Nephron (organoid): ENCODE measurements around the gene AGPAT3.

ENCODE experiments used
- H3K27ac Mint-ChIP-seq, 3 experiments: 2 replicates each; pipeline ENCODE4 v1.8.0; 2020; ENCODE audit warnings: mixed read lengths in 3 of 3, mild to moderate bottlenecking in 2 of 3, moderate library complexity in 1 of 3
- H3K27me3 Mint-ChIP-seq: 2 replicates; pipeline ENCODE4 v1.8.0; 2021; ENCODE audit warnings: low read depth, mild to moderate bottlenecking, moderate library complexity, mixed read lengths
- H3K36me3 Mint-ChIP-seq: 2 replicates; pipeline ENCODE4 v1.8.0; 2020; ENCODE audit warnings: low read depth, mixed read lengths
- H3K4me1 Mint-ChIP-seq: 2 replicates; pipeline ENCODE4 v1.8.0; 2020; ENCODE audit warnings: mixed read lengths
- H3K4me3 Mint-ChIP-seq, 3 experiments: 2 replicates each; pipeline ENCODE4 v1.8.0; 2020; ENCODE audit warnings: mild to moderate bottlenecking in 3 of 3, mixed read lengths in 3 of 3, moderate library complexity in 2 of 3
- H3K9me3 Mint-ChIP-seq: 2 replicates; pipeline ENCODE4 v1.8.0; 2020; ENCODE audit warnings: mixed read lengths
- CTCF ChIP-seq, 3 experiments: fragments of 200-600 bp; sonication (generic); IDR thresholded peaks; one replicate each; pipeline ENCODE4 v1.5.0; 2021; ENCODE audit warnings: antibody characterized with exemption in 3 of 3; ENCODE audit not compliant: unreplicated experiment in 3 of 3

The AGPAT3 gene

DNA sequence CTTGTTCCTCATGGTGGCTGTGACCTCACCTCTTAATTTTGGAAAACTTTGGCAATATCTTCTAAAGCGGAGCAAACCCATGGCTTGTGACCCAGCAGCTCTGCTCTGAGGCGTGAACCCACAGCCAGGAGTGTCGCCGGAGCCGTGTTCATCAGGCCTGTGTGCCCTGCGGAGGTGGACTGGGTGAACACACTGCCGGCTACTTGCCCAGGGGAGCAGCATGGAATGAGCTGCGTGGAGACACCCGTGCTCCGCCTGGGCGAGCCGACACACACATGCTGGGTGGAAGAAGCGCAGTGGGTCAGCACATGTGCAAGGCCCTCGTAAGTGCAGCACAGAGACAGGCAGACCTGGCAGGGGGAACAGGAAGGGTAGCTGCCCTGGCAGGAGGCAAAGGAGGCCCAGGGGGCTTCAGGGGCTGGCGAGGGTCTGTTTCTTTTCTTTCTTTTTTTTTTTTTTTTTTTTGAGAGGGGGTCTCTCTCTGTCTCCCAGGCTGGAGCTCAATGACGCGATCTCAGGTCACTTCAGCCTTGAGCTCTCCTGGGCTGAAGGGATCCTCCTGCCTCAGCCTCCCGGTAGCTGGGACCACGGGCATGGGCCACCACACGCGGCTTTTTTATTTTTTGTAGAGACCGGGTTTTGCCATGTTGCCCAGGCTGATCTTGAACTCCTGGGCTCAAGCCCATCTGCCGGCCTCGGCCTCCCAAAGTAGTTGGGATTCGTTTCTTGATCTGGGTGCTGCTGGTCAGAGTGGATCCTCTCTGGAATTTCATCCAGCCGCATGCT, 41.8 kb downstream of the AGPAT3 start:
- H3K4me1 Mint-ChIP-seq: peaks cover 33% of the 10 kb centered on the region
- no peak overlapping the region for H3K27ac Mint-ChIP-seq
- H3K4me3 Mint-ChIP-seq: no peak overlapping the region
- H3K9me3 Mint-ChIP-seq: no peaks in the 10 kb centered on the region
- peaks cover 26% of the 10 kb centered on the region for H3K36me3 Mint-ChIP-seq
- no peaks in the 10 kb centered on the region for H3K27me3 Mint-ChIP-seq
- no peak for TF ChIP-seq CTCF (IDR thresholded peaks at IDR 0.05; ENCODE audit: unreplicated experiment in 3 of 3)

DNA sequence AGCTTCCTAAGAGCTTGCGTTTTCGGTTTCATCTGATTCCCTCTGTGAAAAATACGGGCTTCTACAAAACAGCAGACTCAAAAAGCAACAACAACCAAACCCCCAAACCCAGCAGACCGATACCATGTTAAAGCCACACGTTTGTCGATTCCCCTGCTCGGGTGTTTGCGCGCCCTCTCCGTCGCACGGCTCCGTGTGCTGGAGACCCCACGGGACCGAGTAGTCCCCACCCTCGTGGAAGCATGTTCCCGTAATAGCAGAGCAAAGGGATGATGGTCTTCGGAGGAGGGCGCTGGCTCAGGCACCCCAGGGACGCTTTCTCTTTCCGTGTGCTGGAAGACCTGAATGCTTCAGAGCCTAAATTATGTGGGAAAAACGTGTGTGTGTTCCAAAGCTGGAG, 42.7 kb downstream of the AGPAT3 start:
- Mint-ChIP-seq H3K27ac (peak overlapping the region in 1 of 3 experiments; percentile 75), H3K27me3 (no peaks in the 10 kb centered on the region), H3K4me3 (no peak overlapping the region), H3K9me3 (peaks cover 4% of the 10 kb centered on the region), H3K4me1 (peaks cover 39% of the 10 kb centered on the region), H3K36me3 (peaks cover 28% of the 10 kb centered on the region)
- TF ChIP-seq CTCF (IDR thresholded peaks at IDR 0.05; ENCODE audit: unreplicated experiment in 3 of 3): no peak

DNA sequence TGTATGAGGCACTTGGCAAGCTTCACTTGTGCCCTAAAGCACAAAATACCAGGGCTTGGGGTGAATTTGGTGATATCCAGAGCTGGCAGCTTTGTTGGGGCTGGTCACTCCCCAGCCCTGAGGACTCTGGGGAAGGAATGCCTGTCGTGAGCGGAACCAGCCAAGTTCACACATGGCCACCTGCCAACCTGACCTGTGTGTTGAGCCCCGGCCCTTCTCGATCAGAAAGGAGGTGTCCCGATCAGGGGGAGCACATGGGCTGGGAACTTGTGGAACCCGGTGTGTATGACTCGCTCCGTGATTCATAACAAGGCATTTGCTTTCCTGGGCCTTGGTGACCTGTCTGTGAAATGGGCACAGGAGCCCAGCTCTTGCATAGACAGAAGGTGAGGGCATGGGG, 43.1 kb downstream of the AGPAT3 start:
- H3K27ac Mint-ChIP-seq: peak overlapping the region; percentile 29 to 75 (median 53)
- H3K4me1 Mint-ChIP-seq: peaks cover 36% of the 10 kb centered on the region
- no peak for TF ChIP-seq CTCF (IDR thresholded peaks at IDR 0.05; ENCODE audit: unreplicated experiment in 3 of 3)
- peaks cover 29% of the 10 kb centered on the region for H3K36me3 Mint-ChIP-seq
- no peak overlapping the region for H3K4me3 Mint-ChIP-seq
- no peaks in the 10 kb centered on the region for H3K27me3 Mint-ChIP-seq
- peaks cover 6% of the 10 kb centered on the region for H3K9me3 Mint-ChIP-seq

- Mint-ChIP-seq H3K27ac (peak overlapping the region; percentile 75 to 95 (median 91)), H3K27me3 (no peaks in the 10 kb centered on the region), H3K9me3 (peaks cover 9% of the 10 kb centered on the region), H3K4me1 (peaks cover 37% of the 10 kb centered on the region), H3K36me3 (peaks cover 24% of the 10 kb centered on the region), H3K4me3 (peak overlapping the region in 2 of 3 experiments; percentile 0 to 36)
- no peak for TF ChIP-seq CTCF (IDR thresholded peaks at IDR 0.05; ENCODE audit: unreplicated experiment in 3 of 3)
Observed at GRCh38 chr21:43909741-43910400, 44.8 kb downstream of the AGPAT3 start.

- peaks cover 9% of the 10 kb centered on the region for H3K9me3 Mint-ChIP-seq
- H3K27ac Mint-ChIP-seq: peak overlapping the region; percentile 75 to 95 (median 91)
- H3K36me3 Mint-ChIP-seq: peaks cover 24% of the 10 kb centered on the region
- H3K27me3 Mint-ChIP-seq: no peaks in the 10 kb centered on the region
- peak overlapping the region in 1 of 3 experiments; percentile 0 for H3K4me3 Mint-ChIP-seq
- H3K4me1 Mint-ChIP-seq: peaks cover 37% of the 10 kb centered on the region
- TF ChIP-seq CTCF (IDR thresholded peaks at IDR 0.05; ENCODE audit: unreplicated experiment in 3 of 3): no peak
Observed at GRCh38 chr21:43910460-43910859, 45.4 kb downstream of the AGPAT3 start.
